A673 (cell line): ENCODE results near the gene DLGAP1.

Experiments used
- EZH2 ChIP-seq: fragments of 200-600 bp; sonication (generic); IDR thresholded peaks from 2 replicates; pipeline ENCODE4 v1.6.1; 2017; ENCODE audit warnings: borderline replicate concordance, low read depth, mild to moderate bottlenecking, mixed read lengths, antibody characterized with exemption, low read length; ENCODE audit not compliant: poor library complexity, severe bottlenecking
- TF ChIP-seq, protein P1 (sequence below): fragments of 300-800, 200-600 bp; sonication (generic); conservative IDR thresholded peaks from 2 replicates; pipeline ENCODE4 v1.5.1; 2017; ENCODE audit warnings: low read depth, mild to moderate bottlenecking, antibody characterized with exemption, low read length, moderate library complexity, mixed read lengths

DNA sequence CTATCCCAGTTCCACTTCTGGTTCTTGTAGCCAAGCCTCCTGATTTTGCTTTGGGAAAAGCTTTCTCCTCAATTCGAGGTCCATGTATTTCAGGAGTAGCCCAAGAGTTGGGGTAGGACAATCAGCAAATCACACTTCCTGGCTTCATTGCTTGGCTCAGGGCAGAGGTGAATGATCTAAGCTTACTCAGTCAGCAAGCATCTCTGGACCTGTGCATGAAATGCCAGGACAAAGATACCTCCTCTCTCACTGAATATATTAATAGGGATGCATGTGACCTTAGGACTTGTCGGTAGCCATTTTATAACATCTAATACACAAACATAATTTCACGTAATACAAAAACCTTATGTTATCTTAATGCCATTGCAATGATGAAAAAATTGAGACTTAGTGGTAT, 632.0 kb downstream of the DLGAP1 start:
- TF ChIP-seq, protein P1, sequence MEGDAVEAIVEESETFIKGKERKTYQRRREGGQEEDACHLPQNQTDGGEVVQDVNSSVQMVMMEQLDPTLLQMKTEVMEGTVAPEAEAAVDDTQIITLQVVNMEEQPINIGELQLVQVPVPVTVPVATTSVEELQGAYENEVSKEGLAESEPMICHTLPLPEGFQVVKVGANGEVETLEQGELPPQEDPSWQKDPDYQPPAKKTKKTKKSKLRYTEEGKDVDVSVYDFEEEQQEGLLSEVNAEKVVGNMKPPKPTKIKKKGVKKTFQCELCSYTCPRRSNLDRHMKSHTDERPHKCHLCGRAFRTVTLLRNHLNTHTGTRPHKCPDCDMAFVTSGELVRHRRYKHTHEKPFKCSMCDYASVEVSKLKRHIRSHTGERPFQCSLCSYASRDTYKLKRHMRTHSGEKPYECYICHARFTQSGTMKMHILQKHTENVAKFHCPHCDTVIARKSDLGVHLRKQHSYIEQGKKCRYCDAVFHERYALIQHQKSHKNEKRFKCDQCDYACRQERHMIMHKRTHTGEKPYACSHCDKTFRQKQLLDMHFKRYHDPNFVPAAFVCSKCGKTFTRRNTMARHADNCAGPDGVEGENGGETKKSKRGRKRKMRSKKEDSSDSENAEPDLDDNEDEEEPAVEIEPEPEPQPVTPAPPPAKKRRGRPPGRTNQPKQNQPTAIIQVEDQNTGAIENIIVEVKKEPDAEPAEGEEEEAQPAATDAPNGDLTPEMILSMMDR, result no peak
- TF ChIP-seq EZH2, result no peak
